SK-N-SH treated with all-trans-retinoic acid at 6 μM for 48 hours (cell line): ENCODE results near the gene GNPTG.

Experiments used
- ARNTL ChIP-seq: fragments of 450-650 bp; formaldehyde crosslinking; IDR thresholded peaks from 2 replicates; pipeline ENCODE4 v1.5.0; 2020; ENCODE audit warnings: low read depth, mild to moderate bottlenecking, moderate library complexity, borderline replicate concordance
- CSDC2 ChIP-seq: fragments of 250-450 bp; sonication (Bioruptor Pico); IDR thresholded peaks from 2 replicates; pipeline ENCODE4 v1.5.0; 2020; ENCODE audit warnings: mild to moderate bottlenecking, moderate library complexity
- ISL1 ChIP-seq: fragments of 250-450 bp; sonication (Bioruptor Pico); IDR thresholded peaks from 2 replicates; pipeline ENCODE4 v2.1.2; 2022; ENCODE audit warnings: mild to moderate bottlenecking, moderate library complexity
- OSR1 ChIP-seq: fragments of 250-450 bp; sonication (Bioruptor Pico); IDR thresholded peaks from 2 replicates; pipeline ENCODE4 v1.8.0; 2022; ENCODE audit warnings: moderate library complexity, mild to moderate bottlenecking, inconsistent platforms
- PPARA ChIP-seq: fragments of 250-450 bp; sonication (Bioruptor Pico); IDR thresholded peaks from 2 replicates; pipeline ENCODE4 v1.5.0; 2020; ENCODE audit warnings: mild to moderate bottlenecking, borderline replicate concordance
- RARB ChIP-seq: fragments of 250-450 bp; sonication (Bioruptor Pico); IDR thresholded peaks from 2 replicates; pipeline ENCODE4 v1.8.0; 2021; ENCODE audit warnings: mild to moderate bottlenecking, moderate library complexity
- ZFP3 ChIP-seq: fragments of 250-450 bp; sonication (Bioruptor Pico); IDR thresholded peaks from 2 replicates; pipeline ENCODE4 v1.5.0; 2020; ENCODE audit warnings: mild to moderate bottlenecking, moderate library complexity
- ZFP30 ChIP-seq: fragments of 450-650 bp; formaldehyde crosslinking; IDR thresholded peaks from 2 replicates; pipeline ENCODE4 v1.5.0; 2022; ENCODE audit warnings: mild to moderate bottlenecking, moderate library complexity
- TF ChIP-seq, protein P1 (sequence below): fragments of 250-450 bp; sonication (Bioruptor Pico); IDR thresholded peaks from 2 replicates; pipeline ENCODE4 v1.5.1; 2021; ENCODE audit warnings: mild to moderate bottlenecking, moderate library complexity
- TF ChIP-seq, protein P2 (sequence below): fragments of 250-450 bp; sonication (Bioruptor Pico); IDR thresholded peaks from 2 replicates; pipeline ENCODE4 v1.5.1; 2020; ENCODE audit warnings: low read depth, mild to moderate bottlenecking, moderate library complexity

DNA sequence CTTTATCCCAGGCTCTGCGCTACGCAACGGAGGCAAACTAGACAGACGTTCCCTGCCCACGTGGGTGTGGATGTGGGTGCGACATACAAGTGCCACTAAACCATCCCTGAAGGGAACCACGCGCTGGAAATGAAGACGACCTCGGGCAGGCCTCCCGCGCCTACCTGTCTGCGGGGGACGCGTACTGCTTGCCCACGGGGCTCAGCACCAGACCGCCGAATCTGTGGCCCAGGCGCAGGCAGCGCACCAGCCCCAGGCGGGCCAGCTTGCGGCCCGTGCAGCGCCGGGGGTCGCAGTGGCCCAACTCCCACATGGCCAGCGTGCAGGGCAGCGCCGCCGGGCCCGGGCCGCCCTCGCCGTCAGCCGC lies 533 bp upstream of the GNPTG start:
- TF ChIP-seq ZFP3 (CRISPR knock-in tag) (no peak), CSDC2 (CRISPR knock-in tag) (no peak), OSR1 (CRISPR knock-in tag) (no peak), ARNTL (CRISPR knock-in tag) (no peak), RARB (CRISPR knock-in tag) (no peak), ZFP30 (no peak), PPARA (CRISPR knock-in tag) (no peak), ISL1 (no peak)
- TF ChIP-seq, protein P1, sequence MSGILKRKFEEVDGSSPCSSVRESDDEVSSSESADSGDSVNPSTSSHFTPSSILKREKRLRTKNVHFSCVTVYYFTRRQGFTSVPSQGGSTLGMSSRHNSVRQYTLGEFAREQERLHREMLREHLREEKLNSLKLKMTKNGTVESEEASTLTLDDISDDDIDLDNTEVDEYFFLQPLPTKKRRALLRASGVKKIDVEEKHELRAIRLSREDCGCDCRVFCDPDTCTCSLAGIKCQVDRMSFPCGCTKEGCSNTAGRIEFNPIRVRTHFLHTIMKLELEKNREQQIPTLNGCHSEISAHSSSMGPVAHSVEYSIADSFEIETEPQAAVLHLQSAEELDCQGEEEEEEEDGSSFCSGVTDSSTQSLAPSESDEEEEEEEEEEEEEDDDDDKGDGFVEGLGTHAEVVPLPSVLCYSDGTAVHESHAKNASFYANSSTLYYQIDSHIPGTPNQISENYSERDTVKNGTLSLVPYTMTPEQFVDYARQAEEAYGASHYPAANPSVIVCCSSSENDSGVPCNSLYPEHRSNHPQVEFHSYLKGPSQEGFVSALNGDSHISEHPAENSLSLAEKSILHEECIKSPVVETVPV (CRISPR knock-in tag) = no peak
- TF ChIP-seq, protein P2, sequence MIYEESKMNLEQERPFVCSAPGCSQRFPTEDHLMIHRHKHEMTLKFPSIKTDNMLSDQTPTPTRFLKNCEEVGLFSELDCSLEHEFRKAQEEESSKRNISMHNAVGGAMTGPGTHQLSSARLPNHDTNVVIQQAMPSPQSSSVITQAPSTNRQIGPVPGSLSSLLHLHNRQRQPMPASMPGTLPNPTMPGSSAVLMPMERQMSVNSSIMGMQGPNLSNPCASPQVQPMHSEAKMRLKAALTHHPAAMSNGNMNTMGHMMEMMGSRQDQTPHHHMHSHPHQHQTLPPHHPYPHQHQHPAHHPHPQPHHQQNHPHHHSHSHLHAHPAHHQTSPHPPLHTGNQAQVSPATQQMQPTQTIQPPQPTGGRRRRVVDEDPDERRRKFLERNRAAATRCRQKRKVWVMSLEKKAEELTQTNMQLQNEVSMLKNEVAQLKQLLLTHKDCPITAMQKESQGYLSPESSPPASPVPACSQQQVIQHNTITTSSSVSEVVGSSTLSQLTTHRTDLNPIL (CRISPR knock-in tag) = no peak
